GM12864 (cell line): ENCODE results near the gene TRIO.

Experiments used
- DNase-seq: peaks from one replicate; pipeline ENCODE4 v3.0.0-alpha.2; 2011; ENCODE audit warnings: low read depth
- H3K4me3 ChIP-seq: 2 replicates; pipeline ENCODE4 v1.5.1; 2011; ENCODE audit warnings: mild to moderate bottlenecking, low read depth, low read length, control low read depth
- TF ChIP-seq, protein P1 (sequence below): IDR thresholded peaks from 2 replicates; pipeline ENCODE4 v1.5.1; 2011; ENCODE audit warnings: low read depth, mild to moderate bottlenecking, moderate library complexity, low read length, control low read depth, inconsistent platforms; ENCODE audit errors: missing control alignments

TRIO gene

DNA sequence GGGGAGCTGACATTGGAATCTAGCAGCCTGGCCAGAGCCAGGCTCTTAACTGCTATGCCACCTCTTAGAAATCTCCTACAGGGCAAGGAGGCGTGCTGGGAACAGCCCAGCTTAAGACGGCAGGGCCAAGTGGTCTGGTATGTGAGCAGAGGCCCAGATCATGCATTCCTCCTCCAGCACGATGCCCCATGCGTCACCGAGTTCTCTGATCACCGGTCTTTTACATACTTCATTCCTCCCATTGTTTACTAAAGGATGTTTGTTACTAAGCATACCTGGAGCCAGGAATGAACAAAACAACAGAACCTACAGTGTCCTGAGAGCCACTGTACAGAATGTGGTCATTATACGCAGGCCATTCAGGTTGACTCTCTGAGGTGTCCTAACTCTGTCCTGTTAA lies 73.8 kb downstream of the TRIO start:
- DNase-seq = no peak
- TF ChIP-seq, protein P1, sequence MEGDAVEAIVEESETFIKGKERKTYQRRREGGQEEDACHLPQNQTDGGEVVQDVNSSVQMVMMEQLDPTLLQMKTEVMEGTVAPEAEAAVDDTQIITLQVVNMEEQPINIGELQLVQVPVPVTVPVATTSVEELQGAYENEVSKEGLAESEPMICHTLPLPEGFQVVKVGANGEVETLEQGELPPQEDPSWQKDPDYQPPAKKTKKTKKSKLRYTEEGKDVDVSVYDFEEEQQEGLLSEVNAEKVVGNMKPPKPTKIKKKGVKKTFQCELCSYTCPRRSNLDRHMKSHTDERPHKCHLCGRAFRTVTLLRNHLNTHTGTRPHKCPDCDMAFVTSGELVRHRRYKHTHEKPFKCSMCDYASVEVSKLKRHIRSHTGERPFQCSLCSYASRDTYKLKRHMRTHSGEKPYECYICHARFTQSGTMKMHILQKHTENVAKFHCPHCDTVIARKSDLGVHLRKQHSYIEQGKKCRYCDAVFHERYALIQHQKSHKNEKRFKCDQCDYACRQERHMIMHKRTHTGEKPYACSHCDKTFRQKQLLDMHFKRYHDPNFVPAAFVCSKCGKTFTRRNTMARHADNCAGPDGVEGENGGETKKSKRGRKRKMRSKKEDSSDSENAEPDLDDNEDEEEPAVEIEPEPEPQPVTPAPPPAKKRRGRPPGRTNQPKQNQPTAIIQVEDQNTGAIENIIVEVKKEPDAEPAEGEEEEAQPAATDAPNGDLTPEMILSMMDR = no peak
- no peak overlapping the region for H3K4me3 ChIP-seq

- H3K4me3 ChIP-seq = no peak overlapping the region
- TF ChIP-seq, protein P1 = no peak
- no peak for DNase-seq
Measured at GRCh38 chr5:14217587-14217986, 74.4 kb downstream of the TRIO start.

DNA sequence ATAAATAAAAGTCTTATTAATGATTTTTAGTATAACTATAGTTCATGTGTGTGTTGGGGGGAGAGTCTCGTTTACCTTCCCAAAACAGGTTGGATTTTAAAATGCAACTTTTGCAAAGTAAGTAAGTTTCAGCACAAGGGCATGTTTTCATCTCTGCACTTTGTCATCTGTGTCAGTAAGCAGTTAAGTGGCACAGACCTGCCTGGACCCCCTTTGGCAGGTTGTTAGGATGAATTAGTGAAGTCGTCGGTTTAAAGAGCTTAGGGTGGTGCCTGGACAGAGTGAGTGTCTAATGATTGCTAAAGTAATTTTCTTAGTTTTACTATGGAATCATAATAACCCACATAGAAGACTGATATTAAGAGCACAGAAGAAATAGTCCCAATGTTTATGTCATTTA lies 74.9 kb downstream of the TRIO start:
- DNase-seq = no peak
- TF ChIP-seq, protein P1 = no peak
- no peak overlapping the region for H3K4me3 ChIP-seq

DNA sequence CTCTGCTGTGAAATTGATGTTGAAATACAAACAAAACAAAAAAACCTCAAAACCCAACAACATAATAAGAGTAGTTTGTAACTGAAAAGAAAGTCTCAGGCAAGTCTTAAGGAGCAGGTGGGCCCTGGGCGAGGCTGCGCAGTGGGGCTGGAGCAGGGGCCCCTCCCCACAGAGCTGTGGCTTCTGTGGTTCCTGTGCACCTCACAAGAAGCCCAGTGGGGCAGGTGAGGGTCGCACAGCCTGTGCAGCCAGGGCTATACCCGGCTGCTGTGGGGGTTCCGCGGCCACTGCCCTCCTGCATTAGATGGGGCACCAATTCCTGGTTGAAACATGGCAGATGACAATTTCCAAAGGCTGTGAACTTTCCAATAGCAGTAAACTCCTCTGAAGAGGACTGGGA lies 75.3 kb downstream of the TRIO start:
- no peak for DNase-seq
- TF ChIP-seq, protein P1 = no peak

GRCh38 chr5:14218897-14219573 lies 75.9 kb downstream of the TRIO start:
- TF ChIP-seq, protein P1 = no peak
- no peak overlapping the region for H3K4me3 ChIP-seq
- DNase-seq = no peak

More for the DNA sequence above, 75.3 kb downstream of the TRIO start:
- no peak overlapping the region for H3K4me3 ChIP-seq

- TF ChIP-seq, protein P1 = no peak
- no peak for DNase-seq
- no peak overlapping the region for H3K4me3 ChIP-seq
Measured at GRCh38 chr5:14219800-14220512, 76.8 kb downstream of the TRIO start.
